Activated CD8-positive, alpha-beta T cell treated with anti-CD3 and anti-CD28 coated beads, Interleukin-2, amount 10 ng/mL, durations not matched to agents 7 days and 5 days (primary cell): ENCODE data around the gene KCNA4. TPM values are rescaled to one million over a fixed set of nuclear protein-coding genes. Genes with fewer than 3 reads are reported as not detected.

Experiments
- ATAC-seq: fragments of 150-1000 bp; cut with Tn5 transposase; one replicate; pipeline ENCODE4 v1.10.0; 2021; ENCODE audit warnings: moderate library complexity
- CTCF ChIA-PET: fragments of 350-600 bp; sonication (Branson Sonifier 250); formaldehyde crosslinking; loops from one replicate; lab custom pipeline; 2021; ENCODE audit warnings: antibody characterized with exemption; lab: Charles Lee
- POLR2A ChIA-PET: fragments of 350-600 bp; sonication (Branson Sonifier 250); formaldehyde crosslinking; loops from one replicate; lab custom pipeline; 2021; ENCODE audit warnings: antibody characterized with exemption; lab: Charles Lee
- DNase-seq: peaks from one replicate; pipeline ENCODE4 v3.0.0-alpha.2; 2020
- H3K27ac Mint-ChIP-seq: one replicate; pipeline ENCODE4 v1.8.0; 2021; ENCODE audit warnings: mild to moderate bottlenecking, mixed read lengths
- H3K27me3 Mint-ChIP-seq: one replicate; pipeline ENCODE4 v1.8.0; 2021; ENCODE audit warnings: low read depth, mixed read lengths
- H3K36me3 Mint-ChIP-seq: one replicate; pipeline ENCODE4 v1.8.0; 2021; ENCODE audit warnings: low read depth, mixed read lengths
- H3K4me1 Mint-ChIP-seq: one replicate; pipeline ENCODE4 v1.8.0; 2021; ENCODE audit warnings: low read depth, mixed read lengths
- H3K4me3 Mint-ChIP-seq: one replicate; pipeline ENCODE4 v1.8.0; 2021; ENCODE audit warnings: mild to moderate bottlenecking, mixed read lengths
- H3K9me3 Mint-ChIP-seq: one replicate; pipeline ENCODE4 v1.8.0; 2022; ENCODE audit warnings: mixed read lengths; ENCODE audit not compliant: insufficient read depth
- total RNA-seq, 2 experiments: library from RNA; stranded (reverse); gene quantifications; one replicate each; pipeline ENCODE4 v1.2.3, GENCODE V29; 2021

Gene KCNA4
- total RNA-seq, 2 experiments from 2014 or later: not detected

GRCh38 chr11:30019481-30019880 lies 2.7 kb upstream of the KCNA4 start:
- Mint-ChIP-seq H3K4me1 (no peaks in the 10 kb centered on the region), H3K36me3 (no peaks in the 10 kb centered on the region), H3K27me3 (peaks cover 24% of the 10 kb centered on the region), H3K27ac (no peak overlapping the region), H3K4me3 (no peak overlapping the region), H3K9me3 (no peaks in the 10 kb centered on the region)
- POLR2A ChIA-PET: no interaction called here
- ATAC-seq: no peak
- DNase-seq: no peak
- CTCF ChIA-PET: no interaction called here

- DNase-seq (no peak), ATAC-seq (no peak)
- Mint-ChIP-seq H3K27ac (no peak overlapping the region), H3K36me3 (no peaks in the 10 kb centered on the region), H3K9me3 (no peaks in the 10 kb centered on the region), H3K27me3 (peaks cover 24% of the 10 kb centered on the region), H3K4me3 (no peak overlapping the region), H3K4me1 (no peaks in the 10 kb centered on the region)
- ChIA-PET POLR2A (no interaction called here), CTCF (no interaction called here)
These were observed 1.7 kb upstream of the KCNA4 start for GRCh38 chr11:30018495-30018894.

GRCh38 chr11:30017445-30017895 lies 640 bp upstream of the KCNA4 start:
- H3K36me3 Mint-ChIP-seq: no peaks in the 10 kb centered on the region
- POLR2A ChIA-PET: no interaction called here
- no peaks in the 10 kb centered on the region for H3K4me1 Mint-ChIP-seq
- ATAC-seq (no peak), DNase-seq (no peak)
- H3K27me3 Mint-ChIP-seq: peaks cover 24% of the 10 kb centered on the region
- CTCF ChIA-PET: no interaction called here
- H3K9me3 Mint-ChIP-seq: no peaks in the 10 kb centered on the region
- H3K4me3 Mint-ChIP-seq: no peak overlapping the region
- no peak overlapping the region for H3K27ac Mint-ChIP-seq

GRCh38 chr11:30015725-30016412 lies 961 bp downstream of the KCNA4 start:
- CTCF ChIA-PET: no interaction called here
- no peak overlapping the region for H3K4me3 Mint-ChIP-seq
- no peaks in the 10 kb centered on the region for H3K36me3 Mint-ChIP-seq
- POLR2A ChIA-PET: no interaction called here
- no peaks in the 10 kb centered on the region for H3K4me1 Mint-ChIP-seq
- ATAC-seq (no peak), DNase-seq (no peak)
- H3K27me3 Mint-ChIP-seq: peaks cover 24% of the 10 kb centered on the region
- no peak overlapping the region for H3K27ac Mint-ChIP-seq
- no peaks in the 10 kb centered on the region for H3K9me3 Mint-ChIP-seq

- CTCF ChIA-PET: no interaction called here
- Mint-ChIP-seq H3K36me3 (no peaks in the 10 kb centered on the region), H3K27me3 (peaks cover under 1% of the 10 kb centered on the region), H3K27ac (no peak overlapping the region), H3K4me1 (no peaks in the 10 kb centered on the region), H3K4me3 (no peak overlapping the region), H3K9me3 (no peaks in the 10 kb centered on the region)
- POLR2A ChIA-PET: no interaction called here
- no peak for ATAC-seq
- no peak for DNase-seq
These were observed 4.5 kb downstream of the KCNA4 start for GRCh38 chr11:30012346-30012745.

GRCh38 chr11:30009060-30009459 lies 7.8 kb downstream of the KCNA4 start:
- H3K4me3 Mint-ChIP-seq: no peak overlapping the region
- ChIA-PET CTCF (no interaction called here), POLR2A (no interaction called here)
- H3K9me3 Mint-ChIP-seq: no peaks in the 10 kb centered on the region
- H3K27ac Mint-ChIP-seq: no peak overlapping the region
- H3K27me3 Mint-ChIP-seq: no peaks in the 10 kb centered on the region
- no peaks in the 10 kb centered on the region for H3K4me1 Mint-ChIP-seq
- H3K36me3 Mint-ChIP-seq: no peaks in the 10 kb centered on the region
- ATAC-seq: no peak
- DNase-seq: no peak

- ChIA-PET POLR2A (no interaction called here), CTCF (no interaction called here)
- Mint-ChIP-seq H3K4me1 (no peaks in the 10 kb centered on the region), H3K27me3 (no peaks in the 10 kb centered on the region), H3K4me3 (no peak overlapping the region), H3K9me3 (no peaks in the 10 kb centered on the region), H3K27ac (no peak overlapping the region), H3K36me3 (no peaks in the 10 kb centered on the region)
- DNase-seq (no peak), ATAC-seq (no peak)
These were observed 10.0 kb downstream of the KCNA4 start for GRCh38 chr11:30006876-30007275.

GRCh38 chr11:30002157-30002785 lies 14.6 kb downstream of the KCNA4 start:
- DNase-seq: no peak
- POLR2A ChIA-PET: no interaction called here

GRCh38 chr11:30000986-30001750 lies 15.7 kb downstream of the KCNA4 start:
- ChIA-PET CTCF (no interaction called here), POLR2A (no interaction called here)

More at GRCh38 chr11:30002157-30002785, 14.6 kb downstream of the KCNA4 start:
- Mint-ChIP-seq H3K4me1 (no peaks in the 10 kb centered on the region), H3K27ac (no peak overlapping the region), H3K36me3 (no peaks in the 10 kb centered on the region), H3K27me3 (no peaks in the 10 kb centered on the region), H3K4me3 (no peak overlapping the region), H3K9me3 (no peaks in the 10 kb centered on the region)
- CTCF ChIA-PET: no interaction called here
- no peak for ATAC-seq

GRCh38 chr11:29996016-29996415 lies 20.8 kb downstream of the KCNA4 start:
- no peak overlapping the region for H3K4me3 Mint-ChIP-seq
- no peaks in the 10 kb centered on the region for H3K27me3 Mint-ChIP-seq
- H3K36me3 Mint-ChIP-seq: no peaks in the 10 kb centered on the region
- POLR2A ChIA-PET: no interaction called here
- H3K4me1 Mint-ChIP-seq: no peaks in the 10 kb centered on the region
- no peak overlapping the region for H3K27ac Mint-ChIP-seq
- CTCF ChIA-PET: no interaction called here
- H3K9me3 Mint-ChIP-seq: no peaks in the 10 kb centered on the region
- DNase-seq (no peak), ATAC-seq (no peak)

More at GRCh38 chr11:30000986-30001750, 15.7 kb downstream of the KCNA4 start:
- Mint-ChIP-seq H3K9me3 (no peaks in the 10 kb centered on the region), H3K4me1 (no peaks in the 10 kb centered on the region), H3K27ac (no peak overlapping the region), H3K27me3 (no peaks in the 10 kb centered on the region), H3K4me3 (no peak overlapping the region), H3K36me3 (no peaks in the 10 kb centered on the region)
- no peak for ATAC-seq
- DNase-seq: no peak

GRCh38 chr11:29989174-29989970 lies 27.5 kb downstream of the KCNA4 start:
- ChIA-PET CTCF (no interaction called here), POLR2A (no interaction called here)
- DNase-seq (no peak), ATAC-seq (no peak)
- Mint-ChIP-seq H3K9me3 (no peaks in the 10 kb centered on the region), H3K36me3 (no peaks in the 10 kb centered on the region), H3K4me3 (no peak overlapping the region), H3K4me1 (no peaks in the 10 kb centered on the region), H3K27me3 (no peaks in the 10 kb centered on the region), H3K27ac (no peak overlapping the region)
